ENCODE results near the gene ADAMTS7.
"Not testable (repeated sequence)": the region's sequence is repeated elsewhere in the genome, so short reads cannot be mapped to it uniquely, and the experiment has no call there.

ADAMTS7 gene, protein sequence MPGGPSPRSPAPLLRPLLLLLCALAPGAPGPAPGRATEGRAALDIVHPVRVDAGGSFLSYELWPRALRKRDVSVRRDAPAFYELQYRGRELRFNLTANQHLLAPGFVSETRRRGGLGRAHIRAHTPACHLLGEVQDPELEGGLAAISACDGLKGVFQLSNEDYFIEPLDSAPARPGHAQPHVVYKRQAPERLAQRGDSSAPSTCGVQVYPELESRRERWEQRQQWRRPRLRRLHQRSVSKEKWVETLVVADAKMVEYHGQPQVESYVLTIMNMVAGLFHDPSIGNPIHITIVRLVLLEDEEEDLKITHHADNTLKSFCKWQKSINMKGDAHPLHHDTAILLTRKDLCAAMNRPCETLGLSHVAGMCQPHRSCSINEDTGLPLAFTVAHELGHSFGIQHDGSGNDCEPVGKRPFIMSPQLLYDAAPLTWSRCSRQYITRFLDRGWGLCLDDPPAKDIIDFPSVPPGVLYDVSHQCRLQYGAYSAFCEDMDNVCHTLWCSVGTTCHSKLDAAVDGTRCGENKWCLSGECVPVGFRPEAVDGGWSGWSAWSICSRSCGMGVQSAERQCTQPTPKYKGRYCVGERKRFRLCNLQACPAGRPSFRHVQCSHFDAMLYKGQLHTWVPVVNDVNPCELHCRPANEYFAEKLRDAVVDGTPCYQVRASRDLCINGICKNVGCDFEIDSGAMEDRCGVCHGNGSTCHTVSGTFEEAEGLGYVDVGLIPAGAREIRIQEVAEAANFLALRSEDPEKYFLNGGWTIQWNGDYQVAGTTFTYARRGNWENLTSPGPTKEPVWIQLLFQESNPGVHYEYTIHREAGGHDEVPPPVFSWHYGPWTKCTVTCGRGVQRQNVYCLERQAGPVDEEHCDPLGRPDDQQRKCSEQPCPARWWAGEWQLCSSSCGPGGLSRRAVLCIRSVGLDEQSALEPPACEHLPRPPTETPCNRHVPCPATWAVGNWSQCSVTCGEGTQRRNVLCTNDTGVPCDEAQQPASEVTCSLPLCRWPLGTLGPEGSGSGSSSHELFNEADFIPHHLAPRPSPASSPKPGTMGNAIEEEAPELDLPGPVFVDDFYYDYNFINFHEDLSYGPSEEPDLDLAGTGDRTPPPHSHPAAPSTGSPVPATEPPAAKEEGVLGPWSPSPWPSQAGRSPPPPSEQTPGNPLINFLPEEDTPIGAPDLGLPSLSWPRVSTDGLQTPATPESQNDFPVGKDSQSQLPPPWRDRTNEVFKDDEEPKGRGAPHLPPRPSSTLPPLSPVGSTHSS (N-terminal part only)

DNA sequence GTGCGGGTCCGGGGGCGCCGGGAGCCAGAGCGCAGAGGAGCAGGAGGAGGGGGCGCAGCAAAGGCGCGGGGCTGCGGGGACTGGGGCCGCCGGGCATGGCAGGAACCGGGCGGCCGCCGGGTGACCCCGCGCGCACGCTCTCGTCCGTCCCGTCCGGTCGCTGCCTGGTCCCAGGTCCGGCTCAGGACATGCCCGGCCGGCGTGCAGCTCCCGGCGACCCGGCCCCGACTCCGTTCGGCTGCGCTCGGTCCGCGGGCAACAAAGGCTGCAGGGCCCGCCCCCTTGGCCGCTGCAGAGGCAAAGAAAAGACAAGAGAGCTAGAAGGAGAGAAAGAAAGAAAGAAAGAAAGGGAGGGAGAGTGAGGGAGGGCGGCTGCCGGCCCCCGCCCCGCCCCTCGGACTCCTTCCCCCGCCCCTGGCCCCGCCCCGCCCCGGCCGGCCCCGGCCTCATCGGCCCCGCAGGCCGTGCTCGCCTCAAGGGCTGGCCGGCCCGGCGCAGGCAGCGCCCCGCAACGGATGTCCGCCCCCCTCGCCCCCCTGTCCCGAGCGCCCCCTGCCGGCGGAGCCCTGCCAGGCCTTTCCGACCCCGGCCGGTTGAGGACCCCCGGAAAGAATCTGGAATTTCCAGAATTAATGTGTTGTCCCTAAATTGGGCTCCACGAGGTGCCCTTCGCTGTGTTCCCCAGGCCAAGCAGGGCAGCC, at the start of gene ADAMTS7:
Gene ADAMTS7 (minus strand): TSS at position 341 of the 701 bp plus-strand sequence. CDS start 244 bp downstream, at position 97.
- DNase-seq, result no peak

DNA sequence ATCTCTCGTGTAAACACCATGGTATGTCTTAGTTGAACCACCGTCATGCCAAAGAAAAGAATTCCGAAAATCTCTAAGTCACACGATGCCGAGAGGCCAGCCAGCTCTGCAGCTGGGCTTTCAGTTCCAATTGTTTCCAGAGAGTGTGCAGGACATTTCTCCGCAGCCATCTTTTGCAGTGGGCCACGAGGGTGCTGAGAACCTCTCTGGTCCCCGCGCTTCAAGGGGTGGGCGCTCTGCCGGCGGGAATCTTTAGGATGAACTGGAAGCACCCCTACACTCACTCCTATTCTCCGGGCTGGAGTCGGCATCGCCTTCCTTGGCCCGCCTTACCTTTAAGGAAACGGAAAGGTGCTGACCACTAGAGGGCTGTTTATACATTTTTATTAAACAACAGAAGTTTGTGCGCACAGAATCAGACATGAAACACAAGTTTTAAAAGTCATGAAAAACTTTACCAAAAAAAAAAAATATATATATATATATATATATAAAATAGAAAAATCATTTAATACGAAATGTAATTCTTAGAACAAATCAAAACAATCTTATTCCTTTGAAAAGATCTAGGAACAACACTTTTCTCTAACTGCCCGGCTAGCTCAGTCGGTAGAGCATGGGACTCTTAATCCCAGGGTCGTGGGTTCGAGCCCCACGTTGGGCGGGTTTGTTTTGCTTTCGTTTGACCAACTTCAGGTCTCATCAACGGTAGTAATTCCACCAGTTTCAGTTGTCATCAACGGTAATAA, 48.9 kb upstream of the ADAMTS7 start:
- DNase-seq, result peak; percentile 80

DNA sequence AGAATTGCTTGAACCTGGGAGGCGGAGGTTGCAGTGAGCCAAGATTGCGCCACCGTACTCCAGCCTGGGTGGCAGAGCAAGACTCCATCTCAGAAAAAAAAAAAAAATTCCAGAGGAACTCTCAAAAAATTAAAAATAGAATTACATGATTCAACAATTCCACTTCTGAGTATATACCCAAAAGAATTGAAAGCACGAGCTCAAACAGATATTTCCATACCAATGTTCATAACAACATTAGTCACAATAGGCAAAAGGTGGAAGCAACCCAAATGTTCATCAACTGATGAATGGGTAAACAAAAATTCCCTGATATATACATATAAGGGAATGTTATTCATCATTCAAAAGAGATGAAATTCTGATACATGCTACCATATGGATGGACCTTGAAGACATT, 44.5 kb upstream of the ADAMTS7 start:
- DNase-seq, result no peak

DNA sequence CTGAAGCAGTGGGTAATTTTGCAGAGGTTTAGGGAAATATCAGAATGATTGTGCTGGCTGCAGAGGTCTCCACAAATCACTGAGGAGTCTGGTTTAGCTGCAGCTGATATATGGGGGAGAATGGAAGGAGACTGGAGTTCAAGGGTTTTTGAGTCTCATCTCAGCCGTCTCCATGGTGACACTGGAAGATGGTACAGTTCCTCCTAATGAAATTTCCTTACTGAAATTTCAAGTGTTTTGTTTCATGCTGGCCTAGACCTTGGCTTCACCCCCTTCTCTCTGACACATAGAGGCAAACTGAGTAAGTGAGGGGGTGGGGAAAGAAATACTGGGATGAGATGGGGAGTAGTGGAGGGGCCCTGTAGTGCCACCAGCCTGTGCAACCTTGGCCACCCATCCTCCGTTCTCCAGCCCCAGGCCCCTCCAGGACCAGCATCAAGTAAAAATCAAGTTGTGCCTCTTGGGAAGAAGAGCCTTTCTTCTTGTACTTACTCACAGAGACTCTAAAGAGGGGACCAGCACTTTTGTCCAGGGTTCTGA, 43.6 kb upstream of the ADAMTS7 start:
- DNase-seq, result no peak

DNA sequence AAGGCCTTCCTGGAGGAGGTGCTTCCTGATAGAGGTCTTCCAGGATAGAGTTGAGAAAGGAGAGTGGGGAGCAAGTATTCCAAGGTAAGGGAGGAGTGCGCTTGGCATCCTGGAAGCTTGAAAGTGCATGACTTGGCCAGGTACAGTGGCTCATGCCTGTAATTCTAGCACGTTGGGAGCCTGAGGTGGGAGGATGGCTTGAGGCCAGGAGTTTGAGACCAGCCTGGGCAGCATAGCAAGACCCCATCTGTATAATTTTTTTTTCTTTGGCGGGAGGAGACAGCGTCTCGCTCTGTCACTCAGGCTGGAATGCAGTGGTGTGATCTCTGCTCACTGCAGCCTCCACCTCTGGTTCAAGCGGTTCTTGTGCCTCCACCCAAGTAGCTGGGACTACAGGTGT, 42.2 kb upstream of the ADAMTS7 start:
- no peak for DNase-seq

DNA sequence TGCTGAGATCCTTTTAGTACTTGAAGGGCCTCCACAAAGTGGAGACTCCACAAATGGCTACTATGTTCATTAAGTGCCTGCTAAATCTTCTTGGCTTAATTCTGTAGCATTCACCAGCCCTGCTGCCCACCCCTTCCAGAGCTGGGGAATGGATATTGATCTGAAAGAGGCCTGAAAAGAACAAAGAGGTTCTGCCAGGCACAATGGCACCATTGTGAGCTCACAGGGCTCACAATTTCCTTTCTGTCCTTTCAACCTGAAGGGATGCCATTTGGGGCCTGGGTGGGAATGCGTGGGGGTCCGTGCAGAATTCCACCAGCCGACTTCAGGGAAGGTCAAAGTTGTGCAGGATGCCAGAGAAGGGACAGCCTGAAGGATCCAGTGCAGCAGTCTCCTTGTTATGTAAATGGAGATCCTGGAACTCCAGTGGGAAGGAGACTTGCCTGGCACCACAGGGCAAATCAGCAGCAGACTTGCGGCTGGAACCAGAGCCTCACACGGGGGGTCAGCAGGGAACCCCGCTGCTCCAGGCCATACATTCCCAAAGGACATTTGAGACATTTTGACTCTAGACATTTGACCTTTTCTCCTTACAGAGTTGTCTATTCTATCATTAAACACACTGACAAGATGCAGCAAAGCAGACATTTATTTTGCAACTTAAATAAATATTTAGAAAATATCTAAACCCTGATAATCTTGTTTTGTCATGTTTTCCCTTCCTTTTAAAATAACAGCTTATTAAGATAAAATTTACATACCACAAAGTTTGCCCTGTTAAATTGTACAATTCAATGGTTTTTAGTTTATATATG, 39.9 kb upstream of the ADAMTS7 start:
- DNase-seq, result no peak

DNA sequence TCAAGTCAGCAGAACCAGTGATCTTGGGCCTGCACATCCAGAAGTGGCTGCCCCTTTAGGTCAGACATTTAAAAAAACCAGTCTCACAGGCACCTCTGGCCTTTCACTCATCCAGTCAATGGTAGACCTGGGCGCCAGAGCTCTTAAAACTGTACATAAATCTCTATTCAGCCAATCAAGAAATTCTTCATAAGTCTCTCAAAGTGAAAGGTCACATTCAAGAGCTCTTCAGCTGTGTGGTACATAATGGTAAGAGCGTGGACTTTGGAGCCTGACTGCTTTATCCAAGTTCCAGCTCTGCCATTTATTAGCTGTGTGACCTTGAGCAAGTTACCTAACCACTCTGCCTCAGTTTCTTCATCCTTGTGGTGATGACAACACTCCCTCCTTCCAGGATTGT, 39.1 kb upstream of the ADAMTS7 start:
- no peak for DNase-seq

DNA sequence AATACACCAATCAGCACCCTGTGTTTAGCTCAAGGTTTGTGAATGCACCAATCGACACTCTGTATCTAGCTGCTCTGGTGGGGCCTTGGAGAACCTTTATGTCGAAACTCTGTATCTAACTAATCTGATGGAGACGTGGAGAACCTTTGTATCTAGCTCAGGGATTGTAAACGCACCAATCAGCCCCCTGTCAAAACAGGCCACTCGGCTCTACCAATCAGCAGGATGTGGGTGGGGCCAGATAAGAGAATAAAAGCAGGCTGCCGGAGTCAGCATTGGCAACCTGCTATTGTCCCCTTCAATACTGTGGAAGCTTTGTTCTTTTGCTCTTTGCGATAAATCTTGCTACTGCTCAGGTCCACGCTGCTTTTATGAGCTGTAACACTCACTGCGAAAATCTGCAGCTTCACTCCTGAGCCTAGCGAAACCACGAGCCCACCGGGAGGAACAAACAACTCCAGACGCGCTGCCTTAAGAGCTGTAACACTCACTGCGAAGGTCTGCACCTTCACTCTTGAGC, 36.2 kb upstream of the ADAMTS7 start:
- not testable (repeated sequence) for DNase-seq

DNA sequence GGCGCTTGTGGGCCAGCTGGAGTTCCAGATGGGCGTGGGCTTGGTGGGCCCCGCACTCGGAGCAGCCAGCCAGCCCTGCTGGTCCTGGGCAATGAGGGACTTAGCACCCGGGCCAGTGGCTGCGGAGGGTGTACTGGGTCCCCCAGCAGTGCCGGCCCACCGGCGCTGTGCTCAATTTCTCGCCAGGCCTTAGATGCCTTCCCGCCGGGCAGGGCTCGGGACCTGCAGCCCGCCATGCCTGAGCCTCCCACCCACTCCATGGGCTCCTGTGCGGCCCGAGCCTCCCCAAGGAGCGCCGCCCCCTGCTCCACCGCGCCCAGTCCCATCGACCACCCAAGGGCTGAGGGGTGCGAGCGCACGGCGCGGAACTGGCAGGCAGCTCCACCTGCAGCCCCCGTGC, 35.6 kb upstream of the ADAMTS7 start:
- DNase-seq, result not testable (repeated sequence)

DNA sequence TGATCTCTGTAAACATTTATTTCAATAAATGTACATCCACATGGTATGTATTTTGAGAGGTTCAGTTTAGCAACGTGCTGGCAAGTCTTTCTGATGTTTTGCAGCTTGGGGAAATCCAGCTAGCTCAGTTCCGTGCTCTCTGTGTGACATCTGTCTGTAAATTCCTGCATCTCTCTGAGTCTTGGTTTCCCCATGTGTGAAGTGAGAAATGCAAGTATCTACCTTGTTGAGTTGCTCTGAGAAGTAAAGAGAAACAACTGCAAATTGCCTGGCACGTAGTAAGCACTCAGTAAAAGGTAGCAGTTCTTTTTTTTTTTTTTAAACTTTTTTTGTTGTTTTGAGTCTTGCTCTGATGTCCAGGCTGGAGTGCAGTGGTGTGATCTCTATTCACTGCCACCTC, 31.3 kb upstream of the ADAMTS7 start:
- no peak for DNase-seq

DNA sequence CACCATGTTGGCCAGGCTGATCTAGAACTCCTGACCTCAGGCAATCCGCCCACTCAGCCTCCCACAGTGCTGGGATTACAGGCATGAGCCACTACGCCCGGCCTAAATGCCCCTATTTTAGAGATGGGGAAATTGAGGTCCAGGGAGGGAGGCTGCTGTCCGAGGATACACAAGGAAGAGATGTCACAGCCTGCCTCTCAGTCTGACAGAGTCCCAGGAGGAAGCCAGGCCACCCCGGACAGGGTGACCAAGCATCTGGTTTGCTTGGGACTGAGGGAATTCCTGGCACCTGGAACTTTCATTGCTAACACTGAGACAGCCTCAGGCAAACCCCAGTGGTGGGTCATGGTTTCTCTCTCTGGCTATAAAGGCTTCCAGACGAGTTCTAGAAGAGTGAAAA, 30.6 kb upstream of the ADAMTS7 start:
- DNase-seq, result no peak

DNA sequence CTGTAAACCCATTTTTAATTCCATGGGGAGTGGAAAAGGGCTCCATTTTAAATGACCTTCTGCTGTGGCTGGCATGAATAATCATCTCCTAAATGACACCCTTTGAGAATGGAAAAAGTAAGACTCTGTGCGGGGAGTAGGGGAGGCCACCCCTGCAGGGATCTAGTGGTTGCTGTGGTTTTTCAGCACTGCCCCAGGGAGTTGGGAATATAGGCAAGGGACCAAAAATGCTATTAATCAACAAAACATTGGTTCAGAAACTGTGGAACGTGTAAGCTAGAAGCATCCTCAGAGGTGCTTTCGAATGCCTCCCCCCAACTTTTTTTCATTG, 30.1 kb upstream of the ADAMTS7 start:
- DNase-seq, result no peak

DNA sequence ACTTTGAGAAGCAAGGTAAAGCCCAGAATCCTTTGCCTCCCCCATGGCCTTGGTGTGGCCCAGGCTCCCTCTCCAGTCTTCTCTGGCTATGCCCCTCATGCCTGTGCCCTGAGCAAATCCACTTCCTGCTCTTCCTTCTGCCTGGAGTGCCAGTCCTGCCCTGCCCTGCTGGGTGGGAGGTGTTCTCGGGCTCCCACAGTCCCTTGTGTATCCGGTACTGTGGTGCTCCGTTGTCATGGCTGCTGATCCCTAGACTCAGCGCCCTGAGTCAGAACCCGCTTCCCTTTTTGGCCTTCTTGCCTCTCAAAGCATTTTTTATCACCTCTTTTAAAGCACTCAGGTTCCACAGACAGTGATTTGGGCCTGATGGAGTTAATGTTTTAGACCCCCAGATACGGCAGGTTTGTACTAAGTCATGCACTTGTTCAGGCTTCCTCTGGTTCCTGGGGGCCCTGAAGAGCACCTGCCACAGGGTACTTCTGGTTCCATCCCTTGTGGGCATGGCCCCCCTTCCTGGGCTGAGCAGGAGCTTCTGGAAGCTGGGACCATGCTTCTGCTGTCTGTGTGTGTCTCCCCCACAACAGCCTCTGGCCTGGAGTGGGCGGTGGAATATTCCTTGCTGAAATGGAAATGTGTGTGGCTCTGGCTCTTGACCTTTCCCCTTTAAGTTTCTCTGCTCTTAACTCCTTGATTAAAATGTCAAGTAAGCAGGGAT, 29.6 kb upstream of the ADAMTS7 start:
- no peak for DNase-seq

DNA sequence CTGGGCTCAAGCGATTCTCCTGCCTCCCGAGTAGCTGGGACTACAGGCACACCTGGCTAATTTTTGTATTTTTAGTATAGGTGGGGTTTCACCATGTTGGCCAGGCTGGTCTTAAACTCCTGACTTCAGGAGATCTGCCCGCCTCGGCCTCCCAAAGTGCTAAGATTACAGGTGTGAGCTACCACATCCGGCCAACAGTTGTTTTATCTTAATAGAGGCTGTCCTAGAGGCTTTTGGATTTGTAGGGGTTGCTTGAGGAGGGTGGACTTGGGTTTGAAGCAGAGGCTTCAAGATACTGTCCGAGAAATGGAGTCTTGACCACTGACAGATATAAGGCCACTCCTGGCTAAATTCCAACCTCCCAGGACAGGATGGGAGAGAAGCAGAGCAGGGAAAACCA, 27.9 kb upstream of the ADAMTS7 start:
- not testable (repeated sequence) for DNase-seq

DNA sequence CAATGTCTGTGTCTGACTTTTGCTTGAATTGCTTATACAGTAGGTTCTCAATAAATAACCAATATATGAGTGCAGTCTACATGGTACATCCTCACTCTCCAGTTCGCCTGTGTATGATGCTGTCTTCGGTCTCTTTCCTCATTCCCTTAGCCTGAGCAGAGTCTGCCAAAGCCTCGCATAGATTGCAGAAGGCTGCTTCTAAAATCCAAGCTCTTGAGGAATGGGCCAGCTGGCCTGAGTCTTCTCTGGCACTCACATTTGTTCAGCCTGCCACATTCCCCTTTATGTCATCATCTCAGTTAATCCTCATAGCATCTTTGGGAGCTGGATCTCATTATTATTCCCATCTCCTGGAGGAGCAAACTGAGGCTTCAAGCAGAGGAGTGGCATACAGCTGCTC, 27.2 kb upstream of the ADAMTS7 start:
- no peak for DNase-seq

DNA sequence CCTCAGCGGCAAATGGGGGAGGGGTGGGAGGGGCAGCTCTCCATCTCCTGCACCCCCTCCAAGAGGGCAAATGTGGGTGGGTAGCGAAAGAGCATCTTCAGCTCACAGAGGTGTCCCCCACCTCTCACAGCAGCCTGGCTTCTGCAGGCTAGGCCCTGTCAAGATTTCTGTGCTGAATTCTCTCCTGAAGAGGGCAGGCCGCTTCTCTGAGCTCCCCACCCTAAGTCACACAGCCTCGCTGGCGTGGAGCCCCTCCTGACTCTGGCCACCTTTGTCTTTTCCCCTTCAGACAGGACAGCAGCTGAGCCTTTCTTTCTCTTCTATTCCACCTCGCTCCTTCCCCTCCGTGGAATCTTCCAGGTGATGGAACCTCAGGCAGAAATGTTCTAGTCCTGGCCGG, 26.3 kb upstream of the ADAMTS7 start:
- no peak for DNase-seq

DNA sequence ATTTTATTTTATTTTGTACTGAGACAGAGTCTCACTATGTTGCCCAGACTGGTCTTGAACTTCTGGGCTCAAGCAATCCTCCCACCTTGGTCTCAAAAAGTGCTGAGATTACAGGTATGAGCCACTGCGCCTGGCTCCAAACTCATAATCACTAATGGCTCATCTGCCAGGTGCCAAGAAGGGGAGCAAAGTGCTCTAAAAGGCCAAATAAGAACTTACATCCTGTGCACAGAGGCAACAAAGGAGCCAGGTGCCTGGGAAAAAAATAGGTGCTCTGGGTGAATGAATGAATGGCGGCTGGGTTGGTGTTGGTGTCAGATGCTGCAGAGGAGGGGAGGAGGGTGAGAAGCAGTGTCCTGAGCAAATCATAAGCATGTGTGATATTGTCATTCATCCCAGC, 25.9 kb upstream of the ADAMTS7 start:
- no peak for DNase-seq

DNA sequence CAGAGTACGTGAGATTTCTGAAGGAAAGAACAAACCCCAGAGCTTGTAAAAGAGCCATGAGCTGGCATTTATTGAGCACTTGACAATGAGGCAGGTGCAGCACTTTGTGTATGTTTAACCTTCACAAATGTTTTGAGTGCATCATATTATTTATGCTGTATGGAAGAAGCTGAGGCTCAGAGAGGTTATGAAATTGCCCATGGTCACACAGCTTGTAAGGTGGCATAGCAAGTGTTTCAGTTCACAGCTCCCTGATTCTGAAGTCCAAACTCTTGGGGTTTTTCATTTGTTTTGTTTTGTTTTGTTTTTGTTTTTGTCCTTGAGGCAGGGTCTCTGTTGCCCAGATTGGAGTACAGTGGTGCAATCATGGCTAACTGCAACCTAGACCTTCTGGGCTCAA, 25.1 kb upstream of the ADAMTS7 start:
- DNase-seq, result no peak

DNA sequence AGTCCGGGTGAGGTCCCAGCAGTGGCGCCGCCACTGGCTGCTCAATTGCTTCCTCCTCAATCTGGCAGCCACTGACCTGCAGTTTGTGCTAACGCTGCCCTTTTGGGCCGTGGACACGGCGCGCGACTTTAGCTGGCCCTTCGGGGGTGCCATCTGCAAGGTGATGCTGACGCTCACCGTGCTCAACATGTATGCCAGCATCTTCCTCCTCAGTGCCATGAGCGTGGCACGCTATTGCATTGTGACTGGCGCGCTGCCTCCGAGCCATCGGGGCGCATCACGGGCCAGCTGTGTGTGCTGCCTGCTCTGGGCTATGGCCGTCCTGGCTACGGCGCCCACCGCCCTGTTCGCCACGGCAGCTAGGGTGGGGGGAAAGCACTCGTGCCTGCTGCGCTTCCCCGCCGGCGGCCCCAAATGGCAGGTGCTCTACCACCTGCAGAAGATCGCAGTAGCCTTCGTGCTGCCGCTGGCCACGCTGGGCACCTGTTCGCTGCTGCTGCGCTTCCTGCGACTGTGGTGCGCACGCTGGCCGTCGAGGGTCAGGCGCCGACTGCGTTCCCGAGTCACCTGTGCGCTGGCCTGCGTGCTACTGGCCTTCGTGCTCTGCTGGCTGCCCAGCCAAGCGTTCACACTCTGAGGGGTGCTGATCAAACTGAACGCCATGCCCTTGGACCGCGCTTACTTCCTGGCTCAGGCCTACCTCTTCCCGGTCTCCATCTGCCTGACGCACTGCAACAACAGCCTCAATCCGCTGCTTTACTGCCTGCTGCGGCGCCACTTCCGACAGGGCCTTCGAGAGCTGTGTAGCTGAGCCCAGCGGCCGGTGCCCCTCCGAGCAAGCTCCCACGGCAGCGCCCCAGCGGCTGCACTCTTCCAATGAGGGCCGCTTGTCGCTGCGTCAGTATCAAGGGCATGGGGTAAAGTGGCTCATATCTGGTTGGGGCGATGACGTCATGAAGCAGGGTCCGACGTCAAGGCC, 20.3 kb upstream of the ADAMTS7 start:
- DNase-seq, result no peak
